ENCODE results near the gene DLG2.
A peak's percentile ranks its signal among the peaks of the same experiment; 100 is the strongest.

Gene DLG2

GRCh38 chr11:84142411-84142810, 1484.7 kb downstream of the DLG2 start:
- no peak for DNase-seq

DNA sequence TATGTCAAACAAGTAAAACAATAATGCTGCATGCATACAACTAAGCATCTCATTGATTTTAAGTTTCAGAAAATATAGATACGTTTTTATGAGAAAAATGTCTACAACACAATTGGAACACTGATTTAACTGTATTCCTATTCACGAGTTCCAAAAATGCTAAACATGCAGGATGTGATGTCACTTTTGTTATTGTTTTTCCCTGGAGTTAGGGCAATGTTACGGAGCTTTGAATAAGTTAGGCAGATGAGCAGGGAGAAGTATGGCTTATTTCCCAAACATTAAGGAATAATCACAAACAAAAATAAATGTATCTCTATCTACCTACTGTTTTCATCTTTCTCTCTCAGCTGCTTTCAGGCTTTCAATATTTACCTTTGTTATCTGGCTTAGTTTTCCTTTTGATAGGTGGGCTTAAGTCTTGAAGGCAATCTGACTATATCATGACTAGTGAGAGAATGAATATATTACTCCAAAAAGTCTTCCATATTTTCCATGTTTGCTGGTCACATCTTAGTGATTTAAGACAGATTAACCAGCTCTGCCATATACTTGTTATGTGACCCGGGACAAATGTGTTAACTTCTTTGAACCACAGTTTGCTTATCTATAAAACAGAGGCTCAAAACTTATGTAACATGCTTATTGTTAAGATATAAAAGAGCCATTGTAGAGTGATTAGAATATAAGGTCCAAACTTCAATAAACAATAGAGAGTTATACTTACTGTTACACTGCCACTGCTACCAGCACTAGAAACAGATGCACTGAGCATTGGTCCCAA, 1486.6 kb downstream of the DLG2 start:
- no peak for DNase-seq

- DNase-seq: peak in 1 of 2 experiments; percentile 31
Observed at GRCh38 chr11:84137960-84138359, 1489.2 kb downstream of the DLG2 start.

DNA sequence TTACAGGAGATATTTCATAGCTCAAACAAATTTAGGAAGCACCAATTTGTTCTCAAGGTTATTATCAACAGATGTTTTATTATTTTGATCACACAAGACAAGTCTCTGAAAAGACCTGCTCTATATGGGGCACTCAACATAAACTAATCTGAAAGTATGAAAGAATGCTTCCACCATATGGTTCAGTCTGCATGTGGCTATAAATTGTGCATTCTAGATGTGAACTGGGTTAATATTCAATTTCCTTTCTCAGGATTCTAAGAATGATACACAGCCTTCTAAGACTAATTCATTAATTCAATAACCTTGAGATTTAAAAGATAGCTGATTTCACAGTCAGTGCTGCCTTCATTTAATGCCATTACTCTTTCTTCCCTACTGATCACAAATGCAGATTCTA, 1489.6 kb downstream of the DLG2 start:
- peak in 1 of 2 experiments; percentile 16 for DNase-seq

DNA sequence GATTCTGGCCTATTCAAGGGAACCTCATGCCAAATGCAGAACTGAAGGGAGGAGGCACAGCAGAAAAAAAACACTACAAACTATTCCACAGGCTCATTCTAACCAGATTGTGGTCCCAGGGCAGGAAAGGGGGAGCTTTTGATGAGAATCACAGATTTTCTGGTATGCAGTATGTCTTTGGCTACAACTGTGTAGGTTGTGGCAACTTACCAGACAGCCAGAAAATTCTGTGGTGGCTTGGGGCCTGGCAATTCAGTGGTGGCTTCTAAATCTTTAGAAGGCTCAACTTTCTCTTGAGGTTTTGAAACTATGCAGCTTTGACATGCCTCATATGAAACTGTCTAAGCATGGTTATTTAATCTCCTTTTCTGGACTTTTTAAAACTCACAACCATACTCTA, 1490.2 kb downstream of the DLG2 start:
- no peak for DNase-seq

DNA sequence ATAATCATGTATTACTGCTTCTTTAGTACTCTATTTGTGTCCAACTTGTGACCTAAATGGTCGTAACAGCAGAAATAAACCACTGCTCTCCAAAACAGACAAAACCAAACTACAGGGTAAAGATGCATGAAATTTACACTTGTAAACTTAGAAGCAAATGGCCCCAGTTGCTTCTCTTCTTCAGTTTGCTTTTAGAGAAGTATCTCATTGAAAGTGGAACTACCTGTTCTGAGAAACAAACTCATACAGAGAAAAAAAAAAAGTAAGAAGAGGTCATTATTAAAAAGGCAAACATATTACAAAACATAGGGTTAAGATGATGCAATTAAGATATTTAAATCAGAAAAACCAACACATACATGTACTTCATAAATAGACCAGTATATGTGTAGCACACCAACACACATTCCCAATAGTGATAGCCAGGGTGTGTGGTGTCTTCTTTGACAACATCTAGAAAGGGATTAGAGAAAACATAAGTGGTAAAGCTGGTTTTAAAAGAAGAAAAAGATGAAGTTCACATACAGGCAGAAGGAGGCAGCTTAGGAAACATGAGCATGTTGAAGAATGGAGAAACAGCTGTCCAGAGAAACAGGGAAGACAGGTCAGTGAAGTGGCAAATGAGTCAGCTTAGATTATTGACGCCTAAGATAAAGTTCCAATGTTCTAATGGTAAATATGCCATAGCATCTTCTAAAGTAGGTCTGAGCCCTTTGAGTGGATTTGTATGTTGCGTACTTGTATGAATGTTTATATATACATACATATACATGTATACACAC, 1496.3 kb downstream of the DLG2 start:
- DNase-seq: peak in 1 of 2 experiments; percentile 65

DNA sequence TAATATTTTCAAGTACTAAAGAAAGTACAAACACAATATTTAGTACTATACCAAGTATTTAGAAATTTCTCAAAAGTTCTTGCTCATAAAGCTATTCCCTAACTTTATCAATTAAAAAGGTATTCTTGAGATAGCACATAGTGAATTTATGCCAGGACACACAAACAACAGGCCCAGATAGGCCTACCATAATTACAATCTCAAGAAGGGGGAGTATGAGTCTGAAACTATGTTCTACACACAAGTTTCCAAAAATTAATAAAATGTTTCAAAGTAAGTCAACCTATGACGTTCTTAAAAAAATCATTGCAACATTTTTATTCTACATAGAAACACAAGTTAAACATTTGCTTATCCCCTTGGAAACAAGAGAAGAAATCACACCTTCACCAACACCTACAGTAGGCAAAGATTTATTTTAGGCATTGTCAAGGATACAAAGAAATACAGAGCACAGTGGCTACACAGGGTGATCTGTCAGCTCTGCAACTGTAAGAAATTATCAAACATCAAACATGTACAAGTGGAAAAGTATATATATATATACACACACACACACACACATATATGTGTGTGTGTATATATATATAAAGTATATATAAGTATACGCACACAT, 1497.1 kb downstream of the DLG2 start:
- no peak for DNase-seq

DNA sequence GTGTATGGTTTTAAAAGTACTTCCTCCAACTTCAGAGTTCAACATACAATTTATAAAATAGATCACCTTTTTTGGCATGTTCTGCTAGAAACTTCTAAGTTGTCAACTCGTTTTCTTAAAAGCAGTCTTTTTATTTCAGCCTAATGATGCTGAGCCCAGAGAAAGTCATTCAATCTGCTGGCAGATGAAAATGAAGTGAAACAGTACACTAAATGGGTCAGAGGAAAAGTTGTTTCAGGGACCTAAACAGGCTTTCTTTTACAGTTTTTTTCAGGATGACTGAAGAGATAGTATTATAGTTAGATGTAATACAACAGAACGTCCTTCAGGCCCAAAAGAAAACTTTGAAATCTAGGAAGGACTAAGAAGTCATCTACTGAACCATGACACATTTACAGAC, 1498.3 kb downstream of the DLG2 start:
- no peak for DNase-seq

- no peak for DNase-seq
Observed at GRCh38 chr11:84117394-84117793, 1509.8 kb downstream of the DLG2 start.

- DNase-seq: no peak
Observed at GRCh38 chr11:84106541-84106940, 1520.6 kb downstream of the DLG2 start.

DNA sequence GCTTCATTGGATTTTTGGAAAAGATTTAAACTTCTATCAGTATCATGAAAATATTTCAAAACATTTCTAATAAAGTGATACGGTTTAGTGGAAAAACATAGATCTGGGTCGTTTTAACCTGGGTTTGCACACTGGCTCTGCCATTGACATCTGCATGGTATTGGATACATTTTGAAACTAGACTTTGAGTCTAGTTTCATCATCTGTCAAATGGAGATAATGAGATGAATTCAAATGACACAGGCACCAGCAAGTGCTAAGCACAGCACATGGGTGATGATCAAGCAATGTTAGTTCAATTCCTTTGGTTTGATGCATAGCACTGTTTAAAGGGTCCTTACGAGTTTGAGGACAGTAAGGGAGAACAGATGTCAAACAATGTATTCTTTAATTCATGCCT, 1522.0 kb downstream of the DLG2 start:
- DNase-seq: no peak

GRCh38 chr11:84103096-84103495, 1524.0 kb downstream of the DLG2 start:
- DNase-seq: peak; percentile 9 to 62

- DNase-seq: no peak
Observed at GRCh38 chr11:84097186-84097585, 1530.0 kb downstream of the DLG2 start.

GRCh38 chr11:84091212-84091986, 1535.7 kb downstream of the DLG2 start:
- DNase-seq: no peak

DNA sequence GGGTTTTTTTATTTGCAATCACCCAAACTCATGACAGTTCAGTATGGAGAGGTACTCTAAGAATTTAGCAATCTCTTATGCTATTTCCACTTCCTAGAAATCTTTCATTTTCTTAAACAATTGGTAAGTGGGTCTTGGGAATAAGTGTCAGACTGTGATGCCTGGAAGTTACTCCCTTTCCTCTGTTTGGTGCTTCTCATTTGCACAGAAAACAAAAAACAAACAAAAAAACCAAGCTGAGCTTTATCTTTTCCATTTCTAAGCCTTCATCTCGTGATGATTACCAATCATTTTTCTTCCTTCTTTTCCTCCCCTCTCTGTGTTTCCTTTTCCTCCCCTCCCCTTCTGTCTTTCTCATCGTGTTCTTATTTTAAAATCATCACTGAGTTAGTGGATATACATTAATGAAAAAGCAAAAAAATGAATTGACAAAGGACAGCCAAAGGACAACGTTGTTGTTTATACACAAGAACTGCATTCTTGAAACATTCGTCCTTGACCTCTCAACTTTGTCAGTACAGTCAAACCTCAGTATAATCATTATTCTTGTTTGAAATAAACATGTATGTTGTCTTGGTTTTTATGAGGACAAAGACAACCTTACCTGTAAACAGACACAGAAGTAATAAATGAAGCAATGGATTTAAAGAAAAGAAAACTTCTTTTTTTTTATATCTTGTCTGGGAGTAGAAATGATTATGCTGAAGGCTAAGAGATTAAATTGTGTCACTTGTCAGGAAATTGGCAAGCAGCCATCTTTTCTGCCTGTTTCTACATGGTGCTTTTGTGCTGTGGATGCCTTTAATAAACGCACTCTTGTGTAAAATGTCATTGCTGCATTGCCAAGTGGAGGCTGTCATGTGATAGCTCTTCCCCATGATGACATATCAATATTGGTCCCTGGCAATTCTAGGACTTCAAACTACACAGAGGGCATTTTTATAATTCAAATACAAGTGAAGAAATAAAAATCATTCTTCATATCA, 1537.8 kb downstream of the DLG2 start:
- DNase-seq: peak in 1 of 2 experiments; percentile 9

- DNase-seq: no peak
Observed at GRCh38 chr11:84071851-84072250, 1555.3 kb downstream of the DLG2 start.

DNA sequence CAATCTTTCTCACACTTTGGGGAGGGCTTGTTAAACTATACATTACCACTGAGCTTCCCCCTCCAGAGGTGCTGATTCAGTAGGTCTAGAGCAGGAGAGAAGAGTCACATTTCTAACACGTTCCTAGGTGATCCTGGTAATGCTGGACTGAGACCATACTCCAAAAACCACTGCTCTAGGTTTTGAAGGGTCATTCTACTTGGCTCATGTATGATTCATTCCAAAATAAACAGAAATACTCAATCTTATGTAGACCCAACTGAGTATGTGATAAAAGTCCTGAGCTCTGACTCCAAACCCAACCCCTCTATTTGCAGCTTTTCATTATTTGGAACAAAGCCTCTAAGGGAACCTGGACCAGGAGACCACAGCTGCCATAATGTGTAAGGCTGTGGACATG, 1558.1 kb downstream of the DLG2 start:
- DNase-seq: no peak

DNA sequence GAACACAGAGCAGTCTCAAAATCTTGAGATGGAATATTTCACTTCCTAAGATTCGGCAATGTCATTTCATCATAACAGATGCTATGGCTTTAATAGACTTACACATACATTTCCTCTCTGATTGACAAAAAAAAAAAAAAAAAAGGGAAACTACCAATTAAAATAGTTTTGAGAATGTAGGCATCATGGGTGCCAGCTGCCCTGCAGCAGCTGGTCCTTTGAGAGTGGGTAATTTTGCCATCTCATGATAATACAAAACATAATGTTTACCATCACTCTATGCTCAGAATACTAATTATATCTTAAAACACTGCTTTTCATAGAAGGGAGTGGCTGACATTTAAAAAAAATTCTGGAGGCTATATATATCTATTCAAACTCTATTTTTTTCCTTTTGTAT, 1565.4 kb downstream of the DLG2 start:
- DNase-seq: peak; percentile 1 to 58

- DNase-seq: no peak
Observed at GRCh38 chr11:84056653-84057376, 1570.3 kb downstream of the DLG2 start.

- DNase-seq: no peak
Observed at GRCh38 chr11:84045146-84045545, 1582.0 kb downstream of the DLG2 start.

DNA sequence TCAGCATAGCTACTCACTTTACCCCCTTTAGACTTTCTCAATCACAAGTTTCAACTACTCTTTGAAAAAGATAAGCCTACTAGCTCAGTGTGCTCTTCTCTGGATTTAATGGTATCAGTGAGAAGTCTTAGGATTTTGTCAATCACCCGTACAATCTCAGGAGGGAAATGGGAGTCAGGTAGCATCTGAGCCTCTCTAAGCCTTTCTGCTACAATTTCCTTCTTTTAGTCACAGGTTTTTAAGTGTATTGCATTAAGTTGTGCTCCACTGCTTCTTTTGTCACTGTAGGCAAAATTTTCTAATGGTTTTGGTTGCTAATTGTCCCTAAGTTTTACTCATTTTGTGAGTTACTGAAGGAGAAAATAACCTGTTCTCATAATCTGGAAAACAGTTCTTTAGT, 1582.4 kb downstream of the DLG2 start:
- no peak for DNase-seq

Data from NCI-H524 (cell line).